Glutamatergic neuron (in vitro differentiated cells): ENCODE data around the gene USH1G. TPM values are rescaled to one million over a fixed set of nuclear protein-coding genes. Genes with fewer than 3 reads are reported as not detected.

ENCODE experiments used
- DNase-seq: peaks from one replicate; pipeline ENCODE4 v3.0.0; 2022
- H3K27ac Mint-ChIP-seq: one replicate; pipeline ENCODE4 v1.8.0; 2020; ENCODE audit warnings: mild to moderate bottlenecking, mixed read lengths, inconsistent platforms; ENCODE audit not compliant: unreplicated experiment
- H3K27me3 Mint-ChIP-seq: one replicate; pipeline ENCODE4 v1.8.0; 2020; ENCODE audit warnings: mild to moderate bottlenecking, moderate library complexity, mixed read lengths, inconsistent platforms; ENCODE audit not compliant: unreplicated experiment
- H3K36me3 Mint-ChIP-seq: one replicate; pipeline ENCODE4 v1.8.0; 2020; ENCODE audit warnings: mild to moderate bottlenecking, mixed read lengths, inconsistent platforms; ENCODE audit not compliant: unreplicated experiment
- H3K4me1 Mint-ChIP-seq: one replicate; pipeline ENCODE4 v1.8.0; 2020; ENCODE audit warnings: mild to moderate bottlenecking, low read depth, mixed read lengths, inconsistent platforms; ENCODE audit not compliant: unreplicated experiment
- H3K4me3 Mint-ChIP-seq: one replicate; pipeline ENCODE4 v1.8.0; 2020; ENCODE audit warnings: mild to moderate bottlenecking, mixed read lengths, inconsistent platforms; ENCODE audit not compliant: unreplicated experiment
- H3K9me3 Mint-ChIP-seq: one replicate; pipeline ENCODE4 v1.8.0; 2020; ENCODE audit warnings: mild to moderate bottlenecking, moderate library complexity, mixed read lengths, inconsistent platforms; ENCODE audit not compliant: unreplicated experiment
- total RNA-seq: library from RNA; stranded (reverse); fragmentation: NEBNext Ultra II Directional; extraction: Animal tissue kit (Norgen Biotek cat#: 25700); gene quantifications from one replicate; pipeline ENCODE4 v1.2.1, GENCODE V29; 2021; ENCODE audit not compliant: unreplicated experiment
- TF ChIP-seq, protein P1 (sequence below): fragments of 200-600 bp; sonication (generic); IDR thresholded peaks from one replicate; pipeline ENCODE4 v1.5.0; 2021; ENCODE audit not compliant: partially characterized antibody, unreplicated experiment

The USH1G gene
- total RNA-seq, 1 donor from 2014 or later: 0.12 TPM

GRCh38 chr17:74949455-74950115, 26.5 kb upstream of the USH1G start:
- H3K4me3 Mint-ChIP-seq: no peak overlapping the region
- TF ChIP-seq, protein P1, sequence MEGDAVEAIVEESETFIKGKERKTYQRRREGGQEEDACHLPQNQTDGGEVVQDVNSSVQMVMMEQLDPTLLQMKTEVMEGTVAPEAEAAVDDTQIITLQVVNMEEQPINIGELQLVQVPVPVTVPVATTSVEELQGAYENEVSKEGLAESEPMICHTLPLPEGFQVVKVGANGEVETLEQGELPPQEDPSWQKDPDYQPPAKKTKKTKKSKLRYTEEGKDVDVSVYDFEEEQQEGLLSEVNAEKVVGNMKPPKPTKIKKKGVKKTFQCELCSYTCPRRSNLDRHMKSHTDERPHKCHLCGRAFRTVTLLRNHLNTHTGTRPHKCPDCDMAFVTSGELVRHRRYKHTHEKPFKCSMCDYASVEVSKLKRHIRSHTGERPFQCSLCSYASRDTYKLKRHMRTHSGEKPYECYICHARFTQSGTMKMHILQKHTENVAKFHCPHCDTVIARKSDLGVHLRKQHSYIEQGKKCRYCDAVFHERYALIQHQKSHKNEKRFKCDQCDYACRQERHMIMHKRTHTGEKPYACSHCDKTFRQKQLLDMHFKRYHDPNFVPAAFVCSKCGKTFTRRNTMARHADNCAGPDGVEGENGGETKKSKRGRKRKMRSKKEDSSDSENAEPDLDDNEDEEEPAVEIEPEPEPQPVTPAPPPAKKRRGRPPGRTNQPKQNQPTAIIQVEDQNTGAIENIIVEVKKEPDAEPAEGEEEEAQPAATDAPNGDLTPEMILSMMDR: no peak
- H3K4me1 Mint-ChIP-seq: no peaks in the 10 kb centered on the region
- no peak overlapping the region for H3K27ac Mint-ChIP-seq
- no peaks in the 10 kb centered on the region for H3K9me3 Mint-ChIP-seq
- no peaks in the 10 kb centered on the region for H3K36me3 Mint-ChIP-seq
- DNase-seq: no peak
- peaks cover 10% of the 10 kb centered on the region for H3K27me3 Mint-ChIP-seq

GRCh38 chr17:74947041-74947754, 24.1 kb upstream of the USH1G start:
- no peak overlapping the region for H3K4me3 Mint-ChIP-seq
- H3K4me1 Mint-ChIP-seq: no peaks in the 10 kb centered on the region
- H3K27ac Mint-ChIP-seq: no peak overlapping the region
- no peak for DNase-seq
- H3K27me3 Mint-ChIP-seq: peaks cover 9% of the 10 kb centered on the region
- peaks cover 1% of the 10 kb centered on the region for H3K9me3 Mint-ChIP-seq
- H3K36me3 Mint-ChIP-seq: no peaks in the 10 kb centered on the region
- TF ChIP-seq, protein P1: no peak

DNA sequence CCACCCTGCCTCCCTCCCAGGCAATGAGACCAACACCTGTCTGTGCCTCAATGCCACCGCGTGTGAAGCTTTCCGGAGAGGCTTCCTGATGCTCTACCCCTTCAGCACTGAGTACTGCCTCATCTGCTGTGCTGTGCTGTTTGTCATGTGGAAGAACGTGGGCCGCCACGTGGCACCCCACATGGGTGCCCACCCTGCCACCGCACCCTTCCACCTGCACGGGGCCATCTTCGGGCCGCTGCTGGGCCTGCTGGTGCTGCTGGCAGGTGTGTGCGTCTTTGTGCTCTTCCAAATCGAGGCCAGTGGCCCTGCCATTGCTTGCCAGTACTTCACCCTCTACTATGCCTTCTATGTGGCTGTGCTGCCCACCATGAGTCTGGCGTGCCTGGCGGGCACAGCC, 23.6 kb upstream of the USH1G start:
- Mint-ChIP-seq H3K27me3 (peaks cover 13% of the 10 kb centered on the region), H3K4me3 (no peak overlapping the region)

GRCh38 chr17:74945543-74945942, 22.5 kb upstream of the USH1G start:
- peaks cover 1% of the 10 kb centered on the region for H3K9me3 Mint-ChIP-seq
- H3K36me3 Mint-ChIP-seq: no peaks in the 10 kb centered on the region
- H3K4me1 Mint-ChIP-seq: no peaks in the 10 kb centered on the region
- no peak overlapping the region for H3K27ac Mint-ChIP-seq
- no peak for DNase-seq
- H3K27me3 Mint-ChIP-seq: peaks cover 13% of the 10 kb centered on the region
- TF ChIP-seq, protein P1: no peak
- H3K4me3 Mint-ChIP-seq: no peak overlapping the region

More for the DNA sequence above, 23.6 kb upstream of the USH1G start:
- no peak for DNase-seq
- no peak overlapping the region for H3K27ac Mint-ChIP-seq
- H3K4me1 Mint-ChIP-seq: no peaks in the 10 kb centered on the region
- no peaks in the 10 kb centered on the region for H3K36me3 Mint-ChIP-seq
- TF ChIP-seq, protein P1: no peak
- H3K9me3 Mint-ChIP-seq: peaks cover 1% of the 10 kb centered on the region

DNA sequence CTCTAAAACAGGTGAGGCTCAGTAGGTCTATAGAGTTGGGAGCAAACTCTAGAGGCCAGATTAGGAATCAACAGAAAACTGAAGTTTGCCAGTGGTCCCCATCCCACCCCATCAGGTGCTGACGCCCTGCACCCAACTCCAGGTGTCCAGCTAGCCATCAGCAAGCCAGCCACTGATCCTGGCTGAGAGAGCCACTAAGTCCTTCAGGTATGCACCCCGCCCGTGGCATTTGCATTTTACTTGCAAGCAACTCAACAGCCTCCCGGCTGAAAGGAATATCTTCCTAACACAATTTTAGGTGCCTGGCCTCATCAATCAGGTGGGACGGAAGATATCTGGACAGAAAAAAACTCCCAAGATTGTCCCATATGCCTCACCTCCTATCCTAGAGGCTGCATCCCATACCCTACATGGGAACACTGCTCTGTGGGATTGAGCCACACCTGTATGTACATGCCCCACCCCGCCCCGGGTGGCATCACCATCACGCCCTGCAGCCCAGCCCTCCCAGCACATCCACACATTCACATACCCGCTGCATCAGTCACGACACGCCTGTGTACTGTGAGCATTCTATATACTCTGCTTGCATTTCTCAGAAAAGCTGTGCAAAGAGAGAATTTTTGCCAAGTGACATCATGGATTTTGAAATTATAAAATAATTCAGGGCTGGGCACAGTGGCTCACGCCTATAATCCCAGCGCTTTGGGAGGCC, 20.9 kb upstream of the USH1G start:
- TF ChIP-seq, protein P1: no peak
- no peaks in the 10 kb centered on the region for H3K36me3 Mint-ChIP-seq
- H3K4me3 Mint-ChIP-seq: no peak overlapping the region
- H3K9me3 Mint-ChIP-seq: peaks cover 1% of the 10 kb centered on the region
- DNase-seq: no peak
- peaks cover 16% of the 10 kb centered on the region for H3K27me3 Mint-ChIP-seq
- H3K27ac Mint-ChIP-seq: no peak overlapping the region
- no peaks in the 10 kb centered on the region for H3K4me1 Mint-ChIP-seq
